HFFc6 (cell line): ENCODE data around the gene PLPPR2. TPM values are rescaled to one million over a fixed set of nuclear protein-coding genes. Genes with fewer than 3 reads are reported as not detected.
"Not testable (repeated sequence)": the region's sequence is repeated elsewhere in the genome, so short reads cannot be mapped to it uniquely, and the experiment has no call there.

ENCODE experiments used
- DNase-seq: peaks from one replicate; pipeline ENCODE4 v3.0.0-alpha.2; 2018
- H3K27ac Mint-ChIP-seq: 2 replicates; pipeline ENCODE4 v1.8.0; 2020; ENCODE audit warnings: mild to moderate bottlenecking, mixed read lengths
- H3K27me3 Mint-ChIP-seq: 2 replicates; pipeline ENCODE4 v1.8.0; 2021; ENCODE audit warnings: mild to moderate bottlenecking, moderate library complexity, mixed read lengths; ENCODE audit not compliant: insufficient read depth
- H3K36me3 Mint-ChIP-seq: 2 replicates; pipeline ENCODE4 v1.8.0; 2021; ENCODE audit warnings: low read depth, mixed read lengths
- H3K4me1 Mint-ChIP-seq: 2 replicates; pipeline ENCODE4 v1.8.0; 2020; ENCODE audit warnings: low read depth, mixed read lengths
- H3K4me3 Mint-ChIP-seq: 2 replicates; pipeline ENCODE4 v1.8.0; 2020; ENCODE audit warnings: mild to moderate bottlenecking, moderate library complexity, mixed read lengths
- H3K9me3 Mint-ChIP-seq: 2 replicates; pipeline ENCODE4 v1.8.0; 2020; ENCODE audit warnings: mild to moderate bottlenecking, mixed read lengths
- total RNA-seq, 6 experiments: library from RNA; stranded (reverse); fragmentation: NEBNext Ultra II Directional; extraction: Animal tissue kit (Norgen Biotek cat#: 25700); gene quantifications; 2 replicates in 1 of 6; 3 replicates in 5 of 6; pipeline ENCODE4 v1.2.3, GENCODE V29; 2021
- TF ChIP-seq, protein P1 (sequence below): fragments of 200-600 bp; sonication (generic); IDR thresholded peaks from 2 replicates; pipeline ENCODE4 v1.5.0; 2021; ENCODE audit warnings: antibody characterized with exemption, mild to moderate bottlenecking

PLPPR2 gene
- total RNA-seq, 6 experiments from 2014 or later: 52.4 to 82.2 (median 59.7) TPM

GRCh38 chr19:11338121-11338520, 17.1 kb upstream of the PLPPR2 start:
- DNase-seq: no peak
- H3K4me3 Mint-ChIP-seq: no peak overlapping the region; the same call in 1 of the 2 replicates
- no peaks in the 10 kb centered on the region for H3K27me3 Mint-ChIP-seq
- H3K9me3 Mint-ChIP-seq: no peaks in the 10 kb centered on the region
- no peak overlapping the region for H3K27ac Mint-ChIP-seq
- peaks cover 22% of the 10 kb centered on the region for H3K36me3 Mint-ChIP-seq
- TF ChIP-seq, protein P1, sequence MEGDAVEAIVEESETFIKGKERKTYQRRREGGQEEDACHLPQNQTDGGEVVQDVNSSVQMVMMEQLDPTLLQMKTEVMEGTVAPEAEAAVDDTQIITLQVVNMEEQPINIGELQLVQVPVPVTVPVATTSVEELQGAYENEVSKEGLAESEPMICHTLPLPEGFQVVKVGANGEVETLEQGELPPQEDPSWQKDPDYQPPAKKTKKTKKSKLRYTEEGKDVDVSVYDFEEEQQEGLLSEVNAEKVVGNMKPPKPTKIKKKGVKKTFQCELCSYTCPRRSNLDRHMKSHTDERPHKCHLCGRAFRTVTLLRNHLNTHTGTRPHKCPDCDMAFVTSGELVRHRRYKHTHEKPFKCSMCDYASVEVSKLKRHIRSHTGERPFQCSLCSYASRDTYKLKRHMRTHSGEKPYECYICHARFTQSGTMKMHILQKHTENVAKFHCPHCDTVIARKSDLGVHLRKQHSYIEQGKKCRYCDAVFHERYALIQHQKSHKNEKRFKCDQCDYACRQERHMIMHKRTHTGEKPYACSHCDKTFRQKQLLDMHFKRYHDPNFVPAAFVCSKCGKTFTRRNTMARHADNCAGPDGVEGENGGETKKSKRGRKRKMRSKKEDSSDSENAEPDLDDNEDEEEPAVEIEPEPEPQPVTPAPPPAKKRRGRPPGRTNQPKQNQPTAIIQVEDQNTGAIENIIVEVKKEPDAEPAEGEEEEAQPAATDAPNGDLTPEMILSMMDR: no peak
- peaks cover 10% of the 10 kb centered on the region for H3K4me1 Mint-ChIP-seq

DNA sequence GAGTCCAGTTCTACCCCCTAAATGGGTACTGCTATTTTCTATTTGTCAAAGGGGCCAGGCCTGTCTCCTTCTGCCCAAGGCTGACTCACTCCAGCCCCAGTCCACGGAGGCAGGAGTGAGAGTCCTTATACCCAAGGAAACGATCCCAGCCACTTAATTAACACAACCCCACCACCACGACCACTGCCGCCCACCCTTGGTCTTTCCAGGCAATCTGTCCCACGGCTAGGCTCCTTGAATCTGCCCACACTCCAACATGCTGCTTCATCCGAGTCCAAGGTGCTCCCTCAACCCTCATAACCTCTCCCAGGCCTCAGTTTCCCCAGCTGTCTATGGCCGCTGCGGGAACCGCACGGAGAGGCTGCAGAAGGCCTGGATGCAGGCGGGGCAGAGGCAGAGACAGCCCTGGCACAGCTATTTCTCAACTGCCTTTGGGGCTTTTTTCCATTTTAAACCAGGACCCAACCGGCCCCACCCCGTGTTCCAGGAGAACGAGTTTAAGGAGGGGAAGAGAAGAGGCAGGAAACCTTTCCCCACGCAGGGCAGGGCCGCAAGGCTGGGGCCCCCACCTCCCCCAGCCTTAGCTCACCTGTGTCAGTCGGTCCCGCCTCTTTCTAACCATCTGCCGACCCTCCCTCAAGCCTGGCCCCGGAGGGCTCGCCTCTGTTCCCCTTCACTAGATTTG, 16.5 kb upstream of the PLPPR2 start:
- no peak for DNase-seq
- H3K4me3 Mint-ChIP-seq: peak overlapping the region; percentile 80
- H3K4me1 Mint-ChIP-seq: peaks cover 10% of the 10 kb centered on the region
- no peaks in the 10 kb centered on the region for H3K9me3 Mint-ChIP-seq
- no peak overlapping the region for H3K27ac Mint-ChIP-seq
- TF ChIP-seq, protein P1: no peak
- no peaks in the 10 kb centered on the region for H3K27me3 Mint-ChIP-seq
- H3K36me3 Mint-ChIP-seq: peaks cover 20% of the 10 kb centered on the region

DNA sequence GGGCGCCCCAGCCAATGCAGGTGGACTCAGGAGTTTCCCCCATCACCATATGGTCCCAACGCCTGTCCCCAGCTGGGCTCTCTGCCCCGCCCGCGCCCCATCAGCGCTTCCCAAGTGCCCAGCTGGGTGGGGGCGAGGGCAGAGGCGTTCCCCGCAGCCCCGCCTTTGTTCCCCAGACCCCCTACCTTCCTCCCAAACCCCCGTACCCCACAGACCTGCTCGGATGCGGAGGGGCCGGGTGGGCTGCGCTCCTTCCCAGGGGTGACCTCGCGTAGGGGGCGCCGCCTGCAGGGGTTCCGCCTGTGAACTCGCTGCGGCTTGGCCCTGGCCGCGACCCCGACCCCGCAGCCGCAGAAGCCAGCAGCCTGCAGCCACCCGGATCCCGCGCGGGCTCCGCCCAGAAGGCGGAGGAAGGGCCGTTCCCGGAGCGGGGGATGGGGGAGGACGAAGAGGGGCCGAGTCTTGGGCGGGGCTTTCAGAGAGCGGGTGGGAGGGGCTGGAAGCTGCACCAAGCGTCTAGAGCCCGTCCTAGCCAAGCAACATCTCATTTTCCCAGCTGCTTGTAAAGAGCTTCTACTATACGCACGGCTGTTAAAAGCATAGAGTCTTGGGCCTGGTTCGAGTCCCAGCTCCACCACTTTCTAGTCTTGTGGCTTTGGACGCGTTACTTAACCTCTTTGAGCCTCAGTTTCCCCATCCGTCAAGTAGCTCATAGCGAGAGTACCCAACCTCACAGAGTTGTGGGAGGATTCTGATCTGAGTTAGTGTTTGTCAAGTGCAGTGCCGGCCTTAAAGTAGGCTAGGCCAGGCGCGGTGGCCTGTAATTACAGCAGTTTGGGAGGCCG, 15.8 kb upstream of the PLPPR2 start, which contains the start of gene RAB3D:
RAB3D (minus strand) TSS at position 404 of the 845 bp plus-strand sequence. CDS start 2,258 bp downstream, outside the sequence.
- H3K27ac Mint-ChIP-seq: no peak within 1 kb of the TSS
- TF ChIP-seq, protein P1: no peak; the same call in 1 of the 2 replicates
- DNase-seq: peak; percentile 70
- H3K4me3 Mint-ChIP-seq: peak within 1 kb of the TSS; percentile 80
- H3K4me1 Mint-ChIP-seq: peaks cover 16% of the 10 kb centered on the region
- no peaks in the 10 kb centered on the region for H3K27me3 Mint-ChIP-seq
- H3K9me3 Mint-ChIP-seq: no peaks in the 10 kb centered on the region
- H3K36me3 Mint-ChIP-seq: peaks cover 16% of the 10 kb centered on the region

- peaks cover 20% of the 10 kb centered on the region for H3K4me1 Mint-ChIP-seq
- H3K27ac Mint-ChIP-seq, H3K9me3 Mint-ChIP-seq, DNase-seq, H3K27me3 Mint-ChIP-seq: not testable (repeated sequence)
- H3K4me3 Mint-ChIP-seq: peak overlapping the region; percentile 80
- H3K36me3 Mint-ChIP-seq: peaks cover 13% of the 10 kb centered on the region
Observed at GRCh38 chr19:11340099-11340467, 15.1 kb upstream of the PLPPR2 start.

GRCh38 chr19:11342429-11342828, 12.8 kb upstream of the PLPPR2 start:
- no peak overlapping the region for H3K4me3 Mint-ChIP-seq
- no peak for DNase-seq
- no peaks in the 10 kb centered on the region for H3K36me3 Mint-ChIP-seq
- H3K27ac Mint-ChIP-seq: no peak overlapping the region
- H3K4me1 Mint-ChIP-seq: peaks cover 40% of the 10 kb centered on the region
- TF ChIP-seq, protein P1: no peak
- H3K9me3 Mint-ChIP-seq: no peaks in the 10 kb centered on the region
- no peaks in the 10 kb centered on the region for H3K27me3 Mint-ChIP-seq
